Measurements from ENCODE around the gene PHACTR1.

The PHACTR1 gene

DNA sequence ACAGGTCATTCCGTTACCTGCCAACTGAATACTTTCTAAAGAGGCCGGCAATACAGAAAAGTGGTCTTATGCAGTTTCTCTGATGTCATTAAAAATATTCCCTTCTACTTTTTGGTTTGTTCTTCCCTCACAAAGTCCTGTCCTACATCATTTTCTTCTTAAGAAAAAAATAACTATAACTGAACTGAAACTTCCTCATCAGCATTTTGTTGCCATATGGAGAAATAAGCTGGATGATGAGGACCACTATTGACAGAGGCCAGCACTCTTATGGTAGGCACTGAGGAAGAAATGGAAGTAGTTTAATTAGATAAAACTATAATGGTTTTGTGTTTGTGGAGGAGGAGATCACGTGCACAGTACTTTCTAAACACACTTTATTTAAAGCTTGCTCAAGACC is 274.9 kb downstream of the PHACTR1 start:
- no peak for DNase-seq (ENCODE audit: low read depth)
- no peak for TF ChIP-seq CTCF (IDR thresholded peaks at IDR 0.05; ENCODE audit: control insufficient read depth, insufficient read depth, low read depth, low read length, missing control alignments)
- H3K4me3 ChIP-seq (ENCODE audit: control insufficient read depth, low read depth, low read length), result no peak overlapping the region

GRCh38 chr6:12992770-12993169 is 276.2 kb downstream of the PHACTR1 start:
- no peak overlapping the region for H3K4me3 ChIP-seq (ENCODE audit: control insufficient read depth, low read depth, low read length)
- no peak for TF ChIP-seq CTCF (IDR thresholded peaks at IDR 0.05; ENCODE audit: control insufficient read depth, insufficient read depth, low read depth, low read length, missing control alignments)
- no peak for DNase-seq (ENCODE audit: low read depth)

DNA sequence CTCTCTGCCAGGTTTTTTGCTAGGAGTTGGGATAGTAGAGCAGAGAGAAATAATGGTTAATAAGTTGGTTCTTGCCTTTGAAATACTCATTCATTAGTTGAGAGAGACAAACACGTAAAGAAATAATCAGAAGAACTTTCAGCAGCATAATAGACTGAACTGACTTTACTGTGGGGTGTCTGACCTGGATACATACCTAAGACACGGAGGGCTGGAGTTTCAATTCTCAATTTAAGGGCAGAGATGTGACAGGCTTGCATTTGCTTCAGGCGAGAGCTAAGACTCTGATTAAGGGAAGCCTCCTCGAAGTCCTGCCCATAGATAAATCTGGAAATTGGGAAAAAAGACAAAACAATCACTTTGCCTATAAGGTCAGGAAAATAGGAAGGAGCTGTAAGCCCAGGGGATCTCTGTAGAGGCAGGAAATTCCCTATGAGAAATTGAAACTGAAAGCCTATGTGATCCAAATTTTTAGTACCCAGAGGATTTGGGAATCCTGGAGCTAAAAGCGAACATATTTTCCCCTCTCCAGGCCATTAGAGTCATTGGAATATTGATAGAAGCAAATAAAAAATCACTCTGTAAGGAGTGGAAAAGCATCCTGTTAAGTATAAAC is 276.8 kb downstream of the PHACTR1 start:
- no peak for TF ChIP-seq CTCF (IDR thresholded peaks at IDR 0.05; ENCODE audit: control insufficient read depth, insufficient read depth, low read depth, low read length, missing control alignments)
- H3K4me3 ChIP-seq (ENCODE audit: control insufficient read depth, low read depth, low read length), result no peak overlapping the region
- no peak for DNase-seq (ENCODE audit: low read depth)

GRCh38 chr6:12995419-12995818 is 278.9 kb downstream of the PHACTR1 start:
- no peak for TF ChIP-seq CTCF (IDR thresholded peaks at IDR 0.05; ENCODE audit: control insufficient read depth, insufficient read depth, low read depth, low read length, missing control alignments)

DNA sequence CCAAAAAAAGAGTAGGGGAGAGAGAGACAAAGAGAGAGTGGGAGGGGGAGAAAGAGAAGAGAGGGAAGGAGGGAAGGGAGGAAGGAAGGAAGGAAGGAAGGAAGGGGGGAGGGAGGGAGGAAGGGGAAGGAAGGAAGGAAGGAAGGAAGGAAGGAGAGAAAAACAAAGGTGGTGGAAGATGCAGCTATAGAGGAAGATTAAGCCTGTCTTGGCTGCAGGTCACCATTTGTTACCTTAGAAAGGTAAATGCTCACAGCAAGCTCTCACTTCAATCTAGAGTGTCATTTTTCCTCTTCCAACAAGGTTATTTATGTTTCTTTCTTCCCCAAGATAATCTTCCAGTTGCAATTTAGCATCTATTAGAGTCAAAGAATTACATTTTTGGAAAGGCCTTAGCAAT is 284.0 kb downstream of the PHACTR1 start:
- DNase-seq (ENCODE audit: low read depth), result no peak
- H3K4me3 ChIP-seq (ENCODE audit: control insufficient read depth, low read depth, low read length), result no peak overlapping the region
- no peak for TF ChIP-seq CTCF (IDR thresholded peaks at IDR 0.05; ENCODE audit: control insufficient read depth, insufficient read depth, low read depth, low read length, missing control alignments)

More at GRCh38 chr6:12995419-12995818, 278.9 kb downstream of the PHACTR1 start:
- no peak overlapping the region for H3K4me3 ChIP-seq (ENCODE audit: control insufficient read depth, low read depth, low read length)
- DNase-seq (ENCODE audit: low read depth), result no peak

GRCh38 chr6:13001927-13002326 is 285.4 kb downstream of the PHACTR1 start:
- no peak for TF ChIP-seq CTCF (IDR thresholded peaks at IDR 0.05; ENCODE audit: control insufficient read depth, insufficient read depth, low read depth, low read length, missing control alignments)
- no peak overlapping the region for H3K4me3 ChIP-seq (ENCODE audit: control insufficient read depth, low read depth, low read length)
- no peak for DNase-seq (ENCODE audit: low read depth)

DNA sequence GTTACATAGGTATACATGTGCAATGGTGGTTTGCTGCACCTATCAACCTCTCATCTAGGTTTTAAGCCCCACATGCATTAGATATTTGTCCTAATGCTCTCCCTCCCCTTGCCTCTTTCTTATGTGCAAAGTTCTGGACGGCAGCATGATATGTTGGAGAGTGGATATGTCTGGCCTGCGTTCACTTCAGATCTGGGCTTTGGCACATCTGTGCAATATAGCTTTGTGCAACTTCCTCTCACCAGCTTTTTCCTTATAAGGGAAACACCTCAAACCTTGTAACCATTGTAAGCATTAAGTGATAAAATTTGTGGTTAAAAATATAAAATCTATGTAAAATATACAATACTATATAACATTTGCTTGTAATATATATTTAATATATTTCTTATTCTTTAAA is 288.0 kb downstream of the PHACTR1 start:
- DNase-seq (ENCODE audit: low read depth), result no peak
- no peak for TF ChIP-seq CTCF (IDR thresholded peaks at IDR 0.05; ENCODE audit: control insufficient read depth, insufficient read depth, low read depth, low read length, missing control alignments)
- no peak overlapping the region for H3K4me3 ChIP-seq (ENCODE audit: control insufficient read depth, low read depth, low read length)

All from AG09309 (cell line).